Measurements from ENCODE around the gene SPECC1. TPM values are rescaled to one million over a fixed set of nuclear protein-coding genes. Genes with fewer than 3 reads are reported as not detected.

SPECC1 gene
- total and polyA plus RNA-seq, 2 of the 4 experiments (the other 2 are of a cell fraction), result 16.9 to 26.2 TPM

GRCh38 chr17:19979917-19980770 is 29.0 kb upstream of the SPECC1 start:
- no peaks in the 10 kb centered on the region for H3K9me3 ChIP-seq (ENCODE audit: control insufficient read depth, insufficient read depth, low read length)
- H2AFZ ChIP-seq (replicated peaks; ENCODE audit: low read length, poor library complexity), result peak overlapping the region; percentile 69
- no TSS peak for BruUV-seq (replicated peaks)
- no peak overlapping the region for H4K91ac ChIP-seq (ENCODE audit: insufficient read depth, low read depth, low read length)
- ChIA-PET POLR2A (ENCODE audit: unreplicated experiment) (no interaction called here), CTCF (no interaction called here)
- H2AK5ac ChIP-seq (ENCODE audit: low read depth, low read length), result no peak overlapping the region
- no peak overlapping the region for H3K4me3 ChIP-seq (ENCODE audit: insufficient read depth, low read depth, low read length)
- H3K14ac ChIP-seq (replicated peaks; ENCODE audit: low read depth, low read length), result no peak overlapping the region
- in situ Hi-C loops (cut with MboI; ENCODE audit: low sequenced_read_pairs), result no loop called here
- H2BK120ac ChIP-seq (ENCODE audit: low read depth, low read length), result no peak overlapping the region
- no peak overlapping the region for H3K4ac ChIP-seq (ENCODE audit: low read depth, low read length)
- peaks cover 4% of the 10 kb centered on the region for H3K4me1 ChIP-seq (ENCODE audit: control insufficient read depth, insufficient read depth, low read length)
- no peak overlapping the region for H4K8ac ChIP-seq (ENCODE audit: low read depth in 2 of 2, low read length in 2 of 2)
- dilution Hi-C loops (cut with HindIII; ENCODE audit: low sequenced_read_pairs, unreplicated experiment), result no loop called here
- H2BK5ac ChIP-seq (ENCODE audit: low read depth, low read length, poor library complexity, severe bottlenecking), result no peak overlapping the region
- intact Hi-C loops (cut with micrococcal nuclease), result no loop called here
- no peak for TF ChIP-seq CTCF (conservative IDR thresholded peaks at IDR 0.05; ENCODE audit: low read depth, low read length)
- TF ChIP-seq USF2 (IDR thresholded peaks at IDR 0.05; ENCODE audit: low read depth, low read length), result no peak
- TF ChIP-seq MAZ (IDR thresholded peaks at IDR 0.05; ENCODE audit: borderline replicate concordance, low read depth, low read length), result no peak
- no peak for TF ChIP-seq RAD21 (IDR thresholded peaks at IDR 0.05; ENCODE audit: low read length)
- TF ChIP-seq FOS (IDR thresholded peaks at IDR 0.05; ENCODE audit: low read depth, low read length), result no peak
- no peak for TF ChIP-seq POLR2A (IDR thresholded peaks at IDR 0.05; ENCODE audit: low read depth, low read length)
- no peak for TF ChIP-seq NFE2L2 (IDR thresholded peaks at IDR 0.05; ENCODE audit: low read depth, low read length)
- no peak for TF ChIP-seq ELK1 (IDR thresholded peaks at IDR 0.05; ENCODE audit: borderline replicate concordance, low read depth, low read length)
- no peak for TF ChIP-seq SMC3 (IDR thresholded peaks at IDR 0.05; ENCODE audit: low read depth, low read length)
- TF ChIP-seq CHD1 (IDR thresholded peaks at IDR 0.05; ENCODE audit: low read depth, low read length), result no peak
- no peak for TF ChIP-seq MAFK (IDR thresholded peaks at IDR 0.05; ENCODE audit: low read depth, low read length)
- no peak for TF ChIP-seq MXI1 (IDR thresholded peaks at IDR 0.05; ENCODE audit: borderline replicate concordance, low read depth, low read length)
- DNase-seq (no peak), ATAC-seq (ENCODE audit: low read depth) (no peak)
- H3K27ac ChIP-seq (ENCODE audit: insufficient read depth, low read length), result no peak overlapping the region
- H3K9me1 ChIP-seq (ENCODE audit: insufficient read depth, low read length), result peaks cover 2% of the 10 kb centered on the region; the same call in 1 of the 2 replicates
- no peak overlapping the region for H3K56ac ChIP-seq (ENCODE audit: extremely low read depth, insufficient read depth, low read length)
- no peak overlapping the region for H3K4me2 ChIP-seq (ENCODE audit: low read depth, low read length)
- no peak overlapping the region for H3K9ac ChIP-seq (ENCODE audit: low read depth, low read length)
- H2BK15ac ChIP-seq (ENCODE audit: low read depth, low read length), result no peak overlapping the region
- no peak overlapping the region for H4K5ac ChIP-seq (ENCODE audit: low read depth, low read length)
- H2AK9ac ChIP-seq (replicated peaks; ENCODE audit: low read depth, low read length, poor library complexity), result no peak overlapping the region
- H4K20me1 ChIP-seq (ENCODE audit: insufficient read depth, low read length), result peaks cover 2% of the 10 kb centered on the region; the same call in 1 of the 2 replicates
- H2BK20ac ChIP-seq (ENCODE audit: low read depth, low read length), result 0 out of 2 replicates have a peak overlapping the region, but pooled peaks have one; percentile 10
- H3K79me1 ChIP-seq (ENCODE audit: low read depth in 1 of 2, low read length in 2 of 2), result peaks cover 5 to 23% of the 10 kb centered on the region in 2 experiments
- H3K23ac ChIP-seq (ENCODE audit: low read depth, low read length), result no peak overlapping the region
- no peaks in the 10 kb centered on the region for H3K27me3 ChIP-seq (ENCODE audit: control insufficient read depth, insufficient read depth, low read length)
- H3K36me3 ChIP-seq (ENCODE audit: control insufficient read depth, insufficient read depth, low read length), result peaks cover 2% of the 10 kb centered on the region; the same call in 1 of the 2 replicates
- H3K18ac ChIP-seq (ENCODE audit: low read depth, low read length), result no peak overlapping the region
- WGBS, 2 experiments (ENCODE audit: extremely low coverage in 2 of 2, insufficient read length in 1 of 2), result 84% methylated on average over 10 of the region's 43 CpGs; no CpG with 5 or more reads in 1 of the 2 experiments

Measured in IMR-90 (cell line).